NT2/D1 (cell line): ENCODE measurements around the gene SLC2A14.
"Not testable (repeated sequence)": the region's sequence is repeated elsewhere in the genome, so short reads cannot be mapped to it uniquely, and the experiment has no call there.

Experiments
- DNase-seq: peaks from one replicate; pipeline ENCODE4 v3.0.0-alpha.2; 2011; ENCODE audit warnings: low read depth, low spot score
- H3K27me3 ChIP-seq: 2 replicates; pipeline ENCODE4 v1.6.0; 2011; ENCODE audit warnings: mild to moderate bottlenecking; ENCODE audit not compliant: insufficient read length, insufficient read depth
- H3K36me3 ChIP-seq: 2 replicates; pipeline ENCODE4 v1.6.1; 2011; ENCODE audit warnings: mild to moderate bottlenecking, low read length, mixed read lengths; ENCODE audit not compliant: insufficient read depth, insufficient read length
- H3K4me1 ChIP-seq: 2 replicates; pipeline ENCODE4 v1.5.1; 2011; ENCODE audit not compliant: insufficient read depth, insufficient read length
- H3K4me3 ChIP-seq: 2 replicates; pipeline ENCODE4 v1.5.1; 2011; ENCODE audit warnings: low read depth; ENCODE audit not compliant: insufficient read length
- H3K9ac ChIP-seq: 2 replicates; pipeline ENCODE4 v1.6.0; 2011; ENCODE audit warnings: low read depth; ENCODE audit not compliant: insufficient read length
- H3K9me3 ChIP-seq: 2 replicates; pipeline ENCODE4 v1.5.1; 2011; ENCODE audit warnings: mild to moderate bottlenecking, low read length; ENCODE audit not compliant: insufficient read depth
- SUZ12 ChIP-seq: IDR thresholded peaks from 2 replicates; pipeline ENCODE4 v1.6.1; 2011; ENCODE audit not compliant: insufficient read length, insufficient read depth; ENCODE audit errors: extremely low read depth
- YY1 ChIP-seq: IDR thresholded peaks from 2 replicates; pipeline ENCODE4 v1.6.1; 2011; ENCODE audit not compliant: insufficient read length, insufficient read depth
- ZNF274 ChIP-seq: IDR thresholded peaks from 2 replicates; pipeline ENCODE4 v1.6.1; 2011; ENCODE audit warnings: mild to moderate bottlenecking, low read depth, low read length

SLC2A14 gene

GRCh38 chr12:7848098-7848422 is 24.7 kb downstream of the SLC2A14 start:
- not testable (repeated sequence) for H3K4me3 ChIP-seq, DNase-seq, H3K27me3 ChIP-seq, H3K9ac ChIP-seq, H3K4me1 ChIP-seq, H3K9me3 ChIP-seq
- H3K36me3 ChIP-seq: peaks cover 29% of the 10 kb centered on the region

GRCh38 chr12:7847226-7848097 is 25.3 kb downstream of the SLC2A14 start:
- H3K27me3 ChIP-seq, H3K9ac ChIP-seq, H3K4me1 ChIP-seq: not testable (repeated sequence)

GRCh38 chr12:7844116-7844515 is 28.6 kb downstream of the SLC2A14 start:
- Histone ChIP-seq H3K9me3 (0 out of 2 replicates have a peak, but pooled peaks cover 3% of the 10 kb centered on the region), H3K36me3 (peaks cover 4% of the 10 kb centered on the region), H3K4me3 (peak overlapping the region; percentile 29), H3K27me3 (no peaks in the 10 kb centered on the region), H3K4me1 (peaks cover 3% of the 10 kb centered on the region), H3K9ac (peak overlapping the region; percentile 50)
- no peak for DNase-seq
- TF ChIP-seq YY1 (no peak), ZNF274 (no peak), SUZ12 (no peak)

More at GRCh38 chr12:7847226-7848097, 25.3 kb downstream of the SLC2A14 start:
- H3K9me3 ChIP-seq, DNase-seq, H3K4me3 ChIP-seq: not testable (repeated sequence)
- peaks cover 23% of the 10 kb centered on the region for H3K36me3 ChIP-seq

GRCh38 chr12:7843583-7843982 is 29.1 kb downstream of the SLC2A14 start:
- DNase-seq, H3K36me3 ChIP-seq, H3K9me3 ChIP-seq, H3K4me1 ChIP-seq, H3K27me3 ChIP-seq: not testable (repeated sequence)
- Histone ChIP-seq H3K9ac (peak overlapping the region; percentile 50), H3K4me3 (peak overlapping the region; percentile 29)

- not testable (repeated sequence) for H3K9me3 ChIP-seq, H3K27me3 ChIP-seq, H3K4me1 ChIP-seq, H3K36me3 ChIP-seq, H3K9ac ChIP-seq, DNase-seq, H3K4me3 ChIP-seq
These were observed 29.6 kb downstream of the SLC2A14 start for GRCh38 chr12:7843149-7843548.

GRCh38 chr12:7842444-7842843 is 30.3 kb downstream of the SLC2A14 start:
- H3K4me3 ChIP-seq, H3K27me3 ChIP-seq, DNase-seq, H3K9ac ChIP-seq, H3K9me3 ChIP-seq, H3K4me1 ChIP-seq, H3K36me3 ChIP-seq: not testable (repeated sequence)

GRCh38 chr12:7839848-7840247 is 32.9 kb downstream of the SLC2A14 start:
- H3K4me3 ChIP-seq, H3K9me3 ChIP-seq, DNase-seq, H3K9ac ChIP-seq, H3K27me3 ChIP-seq, H3K36me3 ChIP-seq, H3K4me1 ChIP-seq: not testable (repeated sequence)

GRCh38 chr12:7839226-7839625 is 33.5 kb downstream of the SLC2A14 start:
- H3K27me3 ChIP-seq, H3K4me1 ChIP-seq, H3K36me3 ChIP-seq, H3K9ac ChIP-seq, H3K9me3 ChIP-seq, DNase-seq, H3K4me3 ChIP-seq: not testable (repeated sequence)

GRCh38 chr12:7837366-7837765 is 35.3 kb downstream of the SLC2A14 start:
- H3K9ac ChIP-seq: no peak overlapping the region
- no peaks in the 10 kb centered on the region for H3K36me3 ChIP-seq
- H3K4me1 ChIP-seq: peaks cover 8% of the 10 kb centered on the region
- no peak for TF ChIP-seq YY1
- TF ChIP-seq SUZ12: no peak
- no peak for TF ChIP-seq ZNF274
- H3K9me3 ChIP-seq: no peaks in the 10 kb centered on the region
- no peaks in the 10 kb centered on the region for H3K27me3 ChIP-seq
- no peak for DNase-seq
- no peak overlapping the region for H3K4me3 ChIP-seq
